SU-DHL-6 (cell line): Measurements from ENCODE around the gene ANKRD60.

Experiments
- EZH2phosphoT487 ChIP-seq: fragments of 200-600 bp; sonication (generic), shearing (Covaris generic); conservative IDR thresholded peaks from 2 replicates; pipeline ENCODE4 v1.6.1; 2018; ENCODE audit warnings: mild to moderate bottlenecking, antibody characterized with exemption, low read length, moderate library complexity, mixed read lengths
- TF ChIP-seq, protein P1 (sequence below): fragments of 200-600 bp; sonication (generic); IDR thresholded peaks from one replicate; pipeline ENCODE4 v1.5.1; 2017; ENCODE audit warnings: antibody characterized with exemption, mild to moderate bottlenecking, low read length, moderate library complexity; ENCODE audit not compliant: insufficient read depth, poor library complexity, severe bottlenecking

- TF ChIP-seq, protein P1, sequence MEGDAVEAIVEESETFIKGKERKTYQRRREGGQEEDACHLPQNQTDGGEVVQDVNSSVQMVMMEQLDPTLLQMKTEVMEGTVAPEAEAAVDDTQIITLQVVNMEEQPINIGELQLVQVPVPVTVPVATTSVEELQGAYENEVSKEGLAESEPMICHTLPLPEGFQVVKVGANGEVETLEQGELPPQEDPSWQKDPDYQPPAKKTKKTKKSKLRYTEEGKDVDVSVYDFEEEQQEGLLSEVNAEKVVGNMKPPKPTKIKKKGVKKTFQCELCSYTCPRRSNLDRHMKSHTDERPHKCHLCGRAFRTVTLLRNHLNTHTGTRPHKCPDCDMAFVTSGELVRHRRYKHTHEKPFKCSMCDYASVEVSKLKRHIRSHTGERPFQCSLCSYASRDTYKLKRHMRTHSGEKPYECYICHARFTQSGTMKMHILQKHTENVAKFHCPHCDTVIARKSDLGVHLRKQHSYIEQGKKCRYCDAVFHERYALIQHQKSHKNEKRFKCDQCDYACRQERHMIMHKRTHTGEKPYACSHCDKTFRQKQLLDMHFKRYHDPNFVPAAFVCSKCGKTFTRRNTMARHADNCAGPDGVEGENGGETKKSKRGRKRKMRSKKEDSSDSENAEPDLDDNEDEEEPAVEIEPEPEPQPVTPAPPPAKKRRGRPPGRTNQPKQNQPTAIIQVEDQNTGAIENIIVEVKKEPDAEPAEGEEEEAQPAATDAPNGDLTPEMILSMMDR, result no peak
- no peak for TF ChIP-seq EZH2phosphoT487
Observed at GRCh38 chr20:58244517-58245030, 16.1 kb upstream of the ANKRD60 start.
